ENCODE data around the gene NTF4. TPM values are rescaled to one million over a fixed set of nuclear protein-coding genes. Genes with fewer than 3 reads are reported as not detected.
"Not testable (repeated sequence)": the region's sequence is repeated elsewhere in the genome, so short reads cannot be mapped to it uniquely, and the experiment has no call there.

Gene NTF4
- total RNA-seq, 2 experiments from 2014 or later, result not detected

GRCh38 chr19:49059053-49059452, 5.6 kb downstream of the NTF4 start:
- H3K4me3 Mint-ChIP-seq, result no peak overlapping the region
- no peak overlapping the region for H3K27ac Mint-ChIP-seq
- peaks cover 18% of the 10 kb centered on the region for H3K4me1 Mint-ChIP-seq (ENCODE audit: low read depth)
- H3K36me3 Mint-ChIP-seq (ENCODE audit: low read depth), result no peaks in the 10 kb centered on the region
- intact Hi-C loops (cut with micrococcal nuclease), result no loop called here
- H3K9me3 Mint-ChIP-seq, result no peaks in the 10 kb centered on the region
- CTCF ChIA-PET, result interaction anchor here (1.4 to 2.1 kb wide), 3 partner anchors 39 to 62 kb away, joined by 4 to 10 read pairs (median 7); partner anchors contain the start of gene LIN7B
- no peak for TF ChIP-seq CTCF (IDR thresholded peaks at IDR 0.05)
- DNase-seq (no peak), ATAC-seq (no peak)
- H3K27me3 Mint-ChIP-seq, result peaks cover 45% of the 10 kb centered on the region
- POLR2A ChIA-PET, result interaction anchor here (1.0 to 2.1 kb wide), 2 partner anchors 47 to 276 kb away, joined by 4 to 5 read pairs; no protein-coding TSS in a partner anchor

GRCh38 chr19:49058562-49058961, 6.1 kb downstream of the NTF4 start:
- Mint-ChIP-seq H3K36me3 (ENCODE audit: low read depth) (no peaks in the 10 kb centered on the region), H3K9me3 (no peaks in the 10 kb centered on the region), H3K27me3 (peaks cover 43% of the 10 kb centered on the region), H3K27ac (no peak overlapping the region), H3K4me1 (ENCODE audit: low read depth) (peaks cover 18% of the 10 kb centered on the region), H3K4me3 (no peak overlapping the region)
- DNase-seq (peak; percentile 64), ATAC-seq (no peak)
- no peak for TF ChIP-seq CTCF (IDR thresholded peaks at IDR 0.05)
- ChIA-PET CTCF (interaction anchor here (1.5 kb wide), 1 partner anchor 39 kb away, joined by 4 read pairs; no protein-coding TSS in a partner anchor), POLR2A (interaction anchor here (1.3 to 2.1 kb wide), 2 partner anchors 47 to 266 kb away, joined by 3 to 5 read pairs; no protein-coding TSS in a partner anchor)
- intact Hi-C loops (cut with micrococcal nuclease), result no loop called here

- peaks cover 39% of the 10 kb centered on the region for H3K27me3 Mint-ChIP-seq
- ChIA-PET POLR2A (interaction anchor here (1.3 to 2.1 kb wide), 2 partner anchors 48 to 267 kb away, joined by 3 to 5 read pairs; no protein-coding TSS in a partner anchor), CTCF (interaction anchor here (0.8 to 2.3 kb wide), 6 partner anchors 12 to 141 kb away, joined by 3 to 8 read pairs (median 4); partner anchors contain the start of genes GYS1 and RUVBL2)
- no peak for TF ChIP-seq CTCF (IDR thresholded peaks at IDR 0.05)
- intact Hi-C loops (cut with micrococcal nuclease), result no loop called here
- no peak within 1 kb of the TSS for H3K27ac Mint-ChIP-seq
- H3K4me3 Mint-ChIP-seq, result peak within 1 kb of the TSS; percentile 55
- no peaks in the 10 kb centered on the region for H3K9me3 Mint-ChIP-seq
- peaks cover 18% of the 10 kb centered on the region for H3K4me1 Mint-ChIP-seq (ENCODE audit: low read depth)
- ATAC-seq (no peak), DNase-seq (peak; percentile 38)
- H3K36me3 Mint-ChIP-seq (ENCODE audit: low read depth), result no peaks in the 10 kb centered on the region
Observed at GRCh38 chr19:49057636-49058234, 6.9 kb downstream of the NTF4 start, which contains the start of gene CGB7. TSS of gene CGB7 (minus strand) at chr19:49057749. CDS start at chr19:49055375, 2,374 bp downstream.

GRCh38 chr19:49056902-49057596, 7.6 kb downstream of the NTF4 start:
- H3K4me1 Mint-ChIP-seq (ENCODE audit: low read depth), result peaks cover 18% of the 10 kb centered on the region
- H3K36me3 Mint-ChIP-seq (ENCODE audit: low read depth); DNase-seq; ATAC-seq; intact Hi-C loops (cut with micrococcal nuclease); H3K9me3 Mint-ChIP-seq; H3K27ac Mint-ChIP-seq: not testable (repeated sequence)
- CTCF ChIA-PET, result interaction anchor here (0.8 to 2.3 kb wide), 8 partner anchors 13 to 142 kb away, joined by 3 to 8 read pairs (median 4); partner anchors contain the start of genes GYS1 and RUVBL2
- peak overlapping the region; percentile 55 for H3K4me3 Mint-ChIP-seq
- POLR2A ChIA-PET, result interaction anchor here (1.3 kb wide), 1 partner anchor 267 kb away, joined by 3 read pairs; no protein-coding TSS in a partner anchor
- H3K27me3 Mint-ChIP-seq, result peaks cover 39% of the 10 kb centered on the region

- ATAC-seq, result peak; percentile 74
- CTCF ChIA-PET, result interaction anchor here (1.1 to 2.3 kb wide), 3 partner anchors 18 to 63 kb away, joined by 3 to 8 read pairs (median 6); partner anchors contain the start of genes GYS1 and RUVBL2
- POLR2A ChIA-PET, result no interaction called here
- H3K27me3 Mint-ChIP-seq, result peaks cover 38% of the 10 kb centered on the region
- peak; percentile 69 for DNase-seq
- peaks cover 18% of the 10 kb centered on the region for H3K4me1 Mint-ChIP-seq (ENCODE audit: low read depth)
- TF ChIP-seq CTCF (IDR thresholded peaks at IDR 0.05), result no peak
- intact Hi-C loops (cut with micrococcal nuclease), result no loop called here
- H3K27ac Mint-ChIP-seq, result no peak overlapping the region
- no peaks in the 10 kb centered on the region for H3K9me3 Mint-ChIP-seq
- peak overlapping the region; percentile 55 for H3K4me3 Mint-ChIP-seq
- H3K36me3 Mint-ChIP-seq (ENCODE audit: low read depth), result no peaks in the 10 kb centered on the region
Observed at GRCh38 chr19:49056101-49056901, 8.3 kb downstream of the NTF4 start.

GRCh38 chr19:49050376-49051033, 14.1 kb downstream of the NTF4 start:
- H3K4me1 Mint-ChIP-seq (ENCODE audit: low read depth); H3K27ac Mint-ChIP-seq; CTCF ChIA-PET; H3K36me3 Mint-ChIP-seq (ENCODE audit: low read depth); POLR2A ChIA-PET; intact Hi-C loops (cut with micrococcal nuclease); H3K4me3 Mint-ChIP-seq; DNase-seq; H3K9me3 Mint-ChIP-seq; ATAC-seq; H3K27me3 Mint-ChIP-seq: not testable (repeated sequence)

- CTCF ChIA-PET; intact Hi-C loops (cut with micrococcal nuclease); DNase-seq; H3K9me3 Mint-ChIP-seq; POLR2A ChIA-PET; H3K4me3 Mint-ChIP-seq; ATAC-seq; H3K27ac Mint-ChIP-seq; H3K36me3 Mint-ChIP-seq (ENCODE audit: low read depth); H3K27me3 Mint-ChIP-seq; H3K4me1 Mint-ChIP-seq (ENCODE audit: low read depth): not testable (repeated sequence)
Observed at GRCh38 chr19:49049834-49050233, 14.8 kb downstream of the NTF4 start.

Data from activated CD8-positive, alpha-beta T cell treated with anti-CD3 and anti-CD28 coated beads for 36 hours (primary cell).